ENCODE measurements around the gene PKMYT1. TPM values are rescaled to one million over a fixed set of nuclear protein-coding genes. Genes with fewer than 3 reads are reported as not detected.

The PKMYT1 gene
- total RNA-seq (16.5 TPM), polyA plus RNA-seq (5.3 TPM)
- long read RNA-seq, donor 1, partial matches to known transcripts = 0 of 2 reads
- long read RNA-seq, donor 1, other reads (novel, unspliced or antisense) = 0 of 2 reads
- long read RNA-seq, donor 2 = 0 reads
- long read RNA-seq, donor 3, transcript PKMYT1-201 (9 exons, 2,171 nt) = major isoform, 5 of 7 reads
- long read RNA-seq, donor 3, partial matches to known transcripts = 0 of 7 reads
- long read RNA-seq, donor 3, other reads (novel, unspliced or antisense) = 0 of 7 reads
- long read RNA-seq, donor 4, partial matches to known transcripts = 0 of 8 reads
- long read RNA-seq, donor 4, other reads (novel, unspliced or antisense) = 0 of 8 reads
- long read RNA-seq, donor 5, partial matches to known transcripts = 0 of 10 reads
- long read RNA-seq, donor 5, other reads (novel, unspliced or antisense) = 0 of 10 reads
- long read RNA-seq, donor 6, partial matches to known transcripts = 7 of 20 reads
- long read RNA-seq, donor 6, other reads (novel, unspliced or antisense) = 0 of 20 reads
- long read RNA-seq, donor 7, partial matches to known transcripts = 0 of 2 reads
- long read RNA-seq, donor 7, other reads (novel, unspliced or antisense) = 0 of 2 reads
- long read RNA-seq, donor 8, partial matches to known transcripts = 0 of 4 reads
- long read RNA-seq, donor 8, other reads (novel, unspliced or antisense) = 0 of 4 reads
- long read RNA-seq, donor 9, partial matches to known transcripts = 0 of 7 reads
- long read RNA-seq, donor 9, other reads (novel, unspliced or antisense) = 0 of 7 reads
- long read RNA-seq, donor 10, partial matches to known transcripts = 22 of 27 reads
- long read RNA-seq, donor 10, other reads (novel, unspliced or antisense) = 0 of 27 reads

DNA sequence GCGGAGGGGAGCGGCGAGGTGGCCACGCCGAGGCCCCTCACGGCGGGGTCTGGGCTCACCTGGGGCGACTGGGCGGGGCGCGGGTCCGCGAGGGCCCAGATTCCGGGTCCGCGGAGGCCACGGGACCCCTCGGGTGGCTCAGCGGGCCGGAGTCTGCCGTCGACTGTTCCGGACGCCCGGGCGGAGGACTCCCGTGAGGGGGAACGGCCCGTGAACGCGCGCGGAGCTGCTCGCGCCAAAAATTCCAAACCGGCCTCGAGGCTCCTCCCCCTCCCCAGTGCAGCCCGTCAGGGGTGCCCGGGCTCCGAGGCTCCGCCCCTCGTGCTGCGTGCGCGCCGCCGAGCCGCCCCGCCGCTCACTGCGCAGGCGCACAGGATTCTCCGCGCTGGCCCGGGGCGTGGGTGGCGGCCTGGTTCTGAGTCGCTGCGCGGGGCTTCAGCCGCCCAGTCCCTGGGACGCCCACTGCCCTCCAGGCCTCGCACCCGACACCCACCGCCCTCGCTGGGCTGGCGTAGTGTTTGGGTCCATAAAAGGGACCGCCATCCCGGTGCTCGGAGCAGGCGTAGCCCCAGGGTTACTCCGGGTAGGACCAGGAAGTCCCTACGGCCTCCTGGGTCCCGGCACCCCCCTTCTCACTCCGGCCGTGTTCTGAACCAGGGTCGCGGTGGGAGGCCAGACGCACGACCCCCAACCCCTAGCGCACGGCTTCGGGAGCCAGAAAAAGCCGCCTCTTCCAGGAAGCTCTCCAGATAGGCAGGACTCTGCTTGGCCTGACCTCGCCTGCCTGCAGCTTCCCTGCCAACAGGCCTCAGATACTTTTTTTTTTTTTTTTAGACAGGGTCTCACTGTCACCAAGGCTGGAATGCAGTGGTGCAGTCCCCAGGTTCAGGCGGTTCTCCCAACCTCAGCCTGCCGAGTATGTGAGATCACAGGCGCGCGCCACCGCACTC, at the start of gene PKMYT1:
Gene PKMYT1, minus strand, starts transcription at position 220 of the 950 bp plus-strand sequence. CDS start 789 bp downstream, outside the sequence.
- H3K27me3 ChIP-seq (ENCODE audit: control insufficient read depth in 2 of 2, insufficient read depth in 1 of 2, low read length in 1 of 2) = peaks cover 1 to 22% of the 10 kb centered on the region in 2 donors
- DNase-seq (ENCODE audit: low read depth in 6 of 9, low spot score in 9 of 9) = peak in 8 of 9 donors; percentile 77 to 95 (median 90)
- H3K4me1 ChIP-seq (ENCODE audit: control insufficient read depth in 2 of 2, insufficient read depth in 2 of 2, low read length in 2 of 2) = peaks cover 7 to 34% of the 10 kb centered on the region in 2 donors
- peaks cover 0 to 4% of the 10 kb centered on the region in 2 donors for H3K9me3 ChIP-seq (ENCODE audit: control insufficient read depth in 2 of 2, insufficient read depth in 1 of 2, low read length in 1 of 2)
- peak within 1 kb of the TSS; percentile 87 to 92 for H3K4me3 ChIP-seq (ENCODE audit: low read length in 2 of 2)
- peak within 1 kb of the TSS; percentile 82 to 89 for H3K27ac ChIP-seq (ENCODE audit: low read depth in 1 of 2, low read length in 1 of 2)
- peaks cover 22 to 28% of the 10 kb centered on the region in 2 donors for H3K36me3 ChIP-seq (ENCODE audit: control insufficient read depth in 2 of 2, insufficient read depth in 2 of 2, low read length in 1 of 2)
- WGBS = 7% methylated on average over 91 of the region's 91 CpGs

- Histone ChIP-seq H3K9me3 (ENCODE audit: control insufficient read depth in 2 of 2, insufficient read depth in 1 of 2, low read length in 1 of 2) (peaks cover 0 to 24% of the 10 kb centered on the region in 2 donors), H3K36me3 (ENCODE audit: control insufficient read depth in 2 of 2, insufficient read depth in 2 of 2, low read length in 1 of 2) (peaks cover 16 to 21% of the 10 kb centered on the region in 2 donors), H3K4me3 (ENCODE audit: low read length in 2 of 2) (no peak overlapping the region), H3K27ac (ENCODE audit: low read depth in 1 of 2, low read length in 1 of 2) (no peak overlapping the region), H3K27me3 (ENCODE audit: control insufficient read depth in 2 of 2, insufficient read depth in 1 of 2, low read length in 1 of 2) (peaks cover 51 to 64% of the 10 kb centered on the region in 2 donors), H3K4me1 (ENCODE audit: control insufficient read depth in 2 of 2, insufficient read depth in 2 of 2, low read length in 2 of 2) (peaks cover 13 to 28% of the 10 kb centered on the region in 2 donors)
- WGBS = 9% methylated on average over 59 of the region's 59 CpGs
- DNase-seq (ENCODE audit: low read depth in 6 of 9, low spot score in 9 of 9) = peak in 1 of 9 donors; percentile 32
Measured at GRCh38 chr16:3029491-3030221, 49.4 kb upstream of the PKMYT1 start.

GRCh38 chr16:3028716-3029319, 48.6 kb upstream of the PKMYT1 start:
- 31% methylated on average over 15 of the region's 15 CpGs for WGBS
- Histone ChIP-seq H3K36me3 (ENCODE audit: control insufficient read depth in 2 of 2, insufficient read depth in 2 of 2, low read length in 1 of 2) (peaks cover 16 to 21% of the 10 kb centered on the region in 2 donors), H3K4me1 (ENCODE audit: control insufficient read depth in 2 of 2, insufficient read depth in 2 of 2, low read length in 2 of 2) (peaks cover 14 to 36% of the 10 kb centered on the region in 2 donors), H3K27ac (ENCODE audit: low read depth in 1 of 2, low read length in 1 of 2) (no peak overlapping the region), H3K9me3 (ENCODE audit: control insufficient read depth in 2 of 2, insufficient read depth in 1 of 2, low read length in 1 of 2) (peaks cover 0 to 24% of the 10 kb centered on the region in 2 donors), H3K4me3 (ENCODE audit: low read length in 2 of 2) (peak overlapping the region in 1 of 2 donors; percentile 15), H3K27me3 (ENCODE audit: control insufficient read depth in 2 of 2, insufficient read depth in 1 of 2, low read length in 1 of 2) (peaks cover 48 to 56% of the 10 kb centered on the region in 2 donors)
- DNase-seq (ENCODE audit: low read depth in 6 of 9, low spot score in 9 of 9) = no peak

- WGBS = 7% methylated on average over 58 of the region's 58 CpGs
- peaks cover 0 to 24% of the 10 kb centered on the region in 2 donors for H3K9me3 ChIP-seq (ENCODE audit: control insufficient read depth in 2 of 2, insufficient read depth in 1 of 2, low read length in 1 of 2)
- peaks cover 16 to 21% of the 10 kb centered on the region in 2 donors for H3K36me3 ChIP-seq (ENCODE audit: control insufficient read depth in 2 of 2, insufficient read depth in 2 of 2, low read length in 1 of 2)
- peaks cover 20 to 43% of the 10 kb centered on the region in 2 donors for H3K4me1 ChIP-seq (ENCODE audit: control insufficient read depth in 2 of 2, insufficient read depth in 2 of 2, low read length in 2 of 2)
- H3K27ac ChIP-seq (ENCODE audit: low read depth in 1 of 2, low read length in 1 of 2) = peak overlapping the region in 1 of 2 donors; percentile 68
- DNase-seq (ENCODE audit: low read depth in 6 of 9, low spot score in 9 of 9) = peak; percentile 57 to 92 (median 85)
- peaks cover 41 to 49% of the 10 kb centered on the region in 2 donors for H3K27me3 ChIP-seq (ENCODE audit: control insufficient read depth in 2 of 2, insufficient read depth in 1 of 2, low read length in 1 of 2)
- H3K4me3 ChIP-seq (ENCODE audit: low read length in 2 of 2) = peak overlapping the region in 1 of 2 donors; percentile 23
Measured at GRCh38 chr16:3027983-3028715, 47.9 kb upstream of the PKMYT1 start.

GRCh38 chr16:3027489-3027795, 47.2 kb upstream of the PKMYT1 start:
- Histone ChIP-seq H3K4me1 (ENCODE audit: control insufficient read depth in 2 of 2, insufficient read depth in 2 of 2, low read length in 2 of 2) (peaks cover 26 to 50% of the 10 kb centered on the region in 2 donors), H3K27ac (ENCODE audit: low read depth in 1 of 2, low read length in 1 of 2) (no peak overlapping the region), H3K27me3 (ENCODE audit: control insufficient read depth in 2 of 2, insufficient read depth in 1 of 2, low read length in 1 of 2) (peaks cover 36 to 46% of the 10 kb centered on the region in 2 donors), H3K36me3 (ENCODE audit: control insufficient read depth in 2 of 2, insufficient read depth in 2 of 2, low read length in 1 of 2) (peaks cover 16 to 21% of the 10 kb centered on the region in 2 donors), H3K4me3 (ENCODE audit: low read length in 2 of 2) (no peak overlapping the region), H3K9me3 (ENCODE audit: control insufficient read depth in 2 of 2, insufficient read depth in 1 of 2, low read length in 1 of 2) (peaks cover 0 to 24% of the 10 kb centered on the region in 2 donors)
- 96% methylated on average over 8 of the region's 8 CpGs for WGBS
- no peak for DNase-seq (ENCODE audit: low read depth in 6 of 9, low spot score in 9 of 9)

DNA sequence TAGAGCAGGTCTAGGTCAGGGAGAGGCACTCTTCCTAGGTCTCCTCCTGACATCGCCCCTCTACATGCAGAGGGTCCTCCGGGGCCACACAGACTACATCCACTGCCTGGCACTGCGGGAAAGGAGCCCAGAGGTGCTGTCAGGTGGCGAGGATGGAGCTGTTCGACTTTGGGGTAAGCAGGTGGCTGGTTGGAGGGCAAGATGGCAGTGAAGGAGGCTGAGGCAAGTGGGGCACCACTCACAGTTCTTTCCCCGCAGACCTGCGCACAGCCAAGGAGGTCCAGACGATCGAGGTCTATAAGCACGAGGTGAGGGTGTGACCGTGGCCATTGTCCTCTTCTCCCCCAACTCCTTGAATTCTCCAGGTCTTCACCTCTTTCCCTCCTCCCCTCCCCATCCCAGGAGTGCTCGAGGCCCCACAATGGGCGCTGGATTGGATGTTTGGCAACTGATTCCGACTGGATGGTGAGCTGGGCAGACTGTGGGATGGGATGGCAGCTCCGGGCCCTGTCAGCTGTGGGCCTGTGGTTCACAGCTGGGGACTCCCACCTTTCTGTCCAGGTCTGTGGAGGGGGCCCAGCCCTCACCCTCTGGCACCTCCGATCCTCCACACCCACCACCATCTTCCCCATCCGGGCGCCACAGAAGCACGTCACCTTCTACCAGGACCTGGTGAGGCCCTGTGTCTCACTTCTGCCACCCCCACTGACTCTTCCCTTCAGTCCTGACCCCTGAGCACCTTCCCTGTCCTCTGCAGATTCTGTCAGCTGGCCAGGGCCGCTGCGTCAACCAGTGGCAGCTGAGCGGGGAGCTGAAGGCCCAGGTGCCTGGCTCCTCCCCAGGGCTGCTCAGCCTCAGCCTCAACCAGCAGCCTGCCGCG, 46.6 kb upstream of the PKMYT1 start:
- 98% methylated on average over 24 of the region's 24 CpGs for WGBS
- H3K4me3 ChIP-seq (ENCODE audit: low read length in 2 of 2) = no peak overlapping the region
- H3K36me3 ChIP-seq (ENCODE audit: control insufficient read depth in 2 of 2, insufficient read depth in 2 of 2, low read length in 1 of 2) = peaks cover 16 to 21% of the 10 kb centered on the region in 2 donors
- DNase-seq (ENCODE audit: low read depth in 6 of 9, low spot score in 9 of 9) = no peak
- H3K27me3 ChIP-seq (ENCODE audit: control insufficient read depth in 2 of 2, insufficient read depth in 1 of 2, low read length in 1 of 2) = peaks cover 33 to 46% of the 10 kb centered on the region in 2 donors
- no peak overlapping the region for H3K27ac ChIP-seq (ENCODE audit: low read depth in 1 of 2, low read length in 1 of 2)
- peaks cover 31 to 56% of the 10 kb centered on the region in 2 donors for H3K4me1 ChIP-seq (ENCODE audit: control insufficient read depth in 2 of 2, insufficient read depth in 2 of 2, low read length in 2 of 2)
- peaks cover 0 to 24% of the 10 kb centered on the region in 2 donors for H3K9me3 ChIP-seq (ENCODE audit: control insufficient read depth in 2 of 2, insufficient read depth in 1 of 2, low read length in 1 of 2)

- peaks cover 0 to 27% of the 10 kb centered on the region in 2 donors for H3K9me3 ChIP-seq (ENCODE audit: control insufficient read depth in 2 of 2, insufficient read depth in 1 of 2, low read length in 1 of 2)
- peaks cover 30 to 47% of the 10 kb centered on the region in 2 donors for H3K27me3 ChIP-seq (ENCODE audit: control insufficient read depth in 2 of 2, insufficient read depth in 1 of 2, low read length in 1 of 2)
- no peak for DNase-seq (ENCODE audit: low read depth in 6 of 9, low spot score in 9 of 9)
- H3K36me3 ChIP-seq (ENCODE audit: control insufficient read depth in 2 of 2, insufficient read depth in 2 of 2, low read length in 1 of 2) = peaks cover 16 to 21% of the 10 kb centered on the region in 2 donors
- H3K4me1 ChIP-seq (ENCODE audit: control insufficient read depth in 2 of 2, insufficient read depth in 2 of 2, low read length in 2 of 2) = peaks cover 36 to 64% of the 10 kb centered on the region in 2 donors
- 97% methylated on average over 8 of the region's 8 CpGs for WGBS
- no peak overlapping the region for H3K4me3 ChIP-seq (ENCODE audit: low read length in 2 of 2)
- no peak overlapping the region for H3K27ac ChIP-seq (ENCODE audit: low read depth in 1 of 2, low read length in 1 of 2)
Measured at GRCh38 chr16:3026003-3026378, 45.7 kb upstream of the PKMYT1 start.
